ENCODE measurements around the gene TLK1.

GRCh38 chr2:171100370-171100769 lies 60.3 kb downstream of the TLK1 start:
- TF ChIP-seq CTCF (IDR thresholded peaks at IDR 0.05) (no peak), POLR2AphosphoS5 (IDR thresholded peaks at IDR 0.05; ENCODE audit: insufficient read depth in 1 of 2, low read depth in 1 of 2) (no peak)
